HepG2 (cell line): ENCODE results near the gene TMEM273. TPM values are rescaled to one million over a fixed set of nuclear protein-coding genes. Genes with fewer than 3 reads are reported as not detected.

Experiments used
- ATAC-seq: fragments of 200-7000 bp; cut with Tn5 transposase; 3 replicates; pipeline ENCODE4 v1.9.1; 2020; ENCODE audit warnings: mild to moderate bottlenecking, moderate library complexity
- BruUV-seq: library from RNA; stranded (reverse); fragments of 400-500 nt; replicated peaks from 2 replicates; lab custom pipeline; 2021; lab: Mats Ljungman, UMichigan
- CTCF ChIA-PET: fragments of 300-600 bp; formaldehyde crosslinking; extraction: SDS; loops from one replicate; lab custom pipeline; 2021; ENCODE audit warnings: low total read pairs, inconsistent platforms, low intra/inter-chr PET ratio; lab: Yijun Ruan, JAX
- POLR2A ChIA-PET: fragments of 350-600 bp; sonication (Branson Sonifier 250); formaldehyde crosslinking; loops from one replicate; lab custom pipeline; 2020; ENCODE audit warnings: antibody characterized with exemption, inconsistent platforms; lab: Yijun Ruan, JAX
- DNase-seq: peaks from one replicate; pipeline ENCODE4 v3.0.0-alpha.2; 2015; ENCODE audit warnings: low spot score
- FAIRE-seq: peaks from 3 replicates; lab custom pipeline; 2011; peaks lifted over from hg19 to GRCh38; lab: Jason Lieb, UNC
- H2AFZ ChIP-seq: one replicate; pipeline ENCODE4 v1.6.1; 2011; ENCODE audit warnings: low read length, inconsistent platforms
- H3K27ac ChIP-seq: fragments of 300-600 bp; 3 replicates; pipeline ENCODE4 v1.8.0; 2011; ENCODE audit warnings: mixed run types, mild to moderate bottlenecking, mixed read lengths, low read length, inconsistent platforms; ENCODE audit not compliant: insufficient read depth; ENCODE audit errors: extremely low read length
- H3K27me3 ChIP-seq, 2 experiments: fragments of 200-600 bp in 1 of 2; 2 replicates in 1 of 2; 3 replicates in 1 of 2; pipeline versions ENCODE4 v1.6.0 to v1.8.0; 2011; ENCODE audit warnings: low read length in 2 of 2, mild to moderate bottlenecking in 2 of 2, moderate library complexity in 2 of 2, inconsistent platforms in 1 of 2; ENCODE audit not compliant: insufficient read depth in 2 of 2, control insufficient read depth in 1 of 2
- H3K36me3 ChIP-seq, 2 experiments: fragments of 200-600 bp in 1 of 2; replicated peaks in 1 of 2; 2 replicates in 1 of 2; 3 replicates in 1 of 2; pipeline versions ENCODE4 v1.5.1 to v1.8.0; 2011; ENCODE audit warnings: low read length in 2 of 2, inconsistent platforms in 1 of 2; ENCODE audit not compliant: insufficient read depth in 2 of 2, control insufficient read depth in 1 of 2
- H3K4me1 ChIP-seq: 2 replicates; pipeline ENCODE4 v1.5.1; 2012; ENCODE audit warnings: low read length, inconsistent platforms; ENCODE audit not compliant: insufficient read depth
- H3K4me2 ChIP-seq: 2 replicates; pipeline ENCODE4 v1.6.0; 2011; ENCODE audit warnings: low read depth, low read length, inconsistent platforms
- H3K4me3 ChIP-seq, 3 experiments: fragments of 200-600 bp in 1 of 3; sonication (generic), shearing (Covaris generic) in 1 of 3; replicated peaks in 1 of 3; 2 replicates each; pipeline ENCODE4 v1.5.1; 2011 to 2016; ENCODE audit warnings: low read length in 3 of 3, inconsistent platforms in 2 of 3, low read depth in 2 of 3, mild to moderate bottlenecking in 2 of 3, control low read depth in 1 of 3, mixed read lengths in 1 of 3; ENCODE audit not compliant: insufficient read depth in 1 of 3
- H3K79me2 ChIP-seq: one replicate; pipeline ENCODE4 v1.6.1; 2011; ENCODE audit warnings: low read length, inconsistent platforms; ENCODE audit not compliant: insufficient read depth
- H3K9ac ChIP-seq: 2 replicates; pipeline ENCODE4 v1.6.0; 2011; ENCODE audit warnings: mild to moderate bottlenecking, low read depth, low read length, inconsistent platforms; ENCODE audit not compliant: insufficient read depth
- H3K9me3 ChIP-seq: 2 replicates; pipeline ENCODE4 v1.5.1; 2012; ENCODE audit warnings: mild to moderate bottlenecking, low read length
- H4K20me1 ChIP-seq: 2 replicates; pipeline ENCODE4 v1.6.0; 2011; ENCODE audit warnings: inconsistent platforms, mild to moderate bottlenecking, low read length, moderate library complexity; ENCODE audit not compliant: insufficient read depth
- AHR ChIP-seq: IDR thresholded peaks from 2 replicates; pipeline ENCODE4 v1.6.1; 2018; ENCODE audit warnings: missing genetic modification reagents, missing compliant biosample characterization
- AKAP8 ChIP-seq: sonication (generic); formaldehyde crosslinking; IDR thresholded peaks from 2 replicates; pipeline ENCODE4 v1.5.1; 2020; ENCODE audit warnings: mild to moderate bottlenecking, missing genetic modification reagents
- MAX ChIP-seq: IDR thresholded peaks from 2 replicates; pipeline ENCODE4 v1.6.1; 2012; ENCODE audit warnings: inconsistent platforms
- MEF2D ChIP-seq: sonication (generic); formaldehyde crosslinking; IDR thresholded peaks from 2 replicates; pipeline ENCODE4 v1.5.1; 2020; ENCODE audit warnings: mild to moderate bottlenecking, missing genetic modification reagents
- MYPOP ChIP-seq: sonication (generic); formaldehyde crosslinking; IDR thresholded peaks from 2 replicates; pipeline ENCODE4 v1.8.1; 2023; ENCODE audit warnings: mild to moderate bottlenecking, moderate library complexity, missing genetic modification reagents
- NR2F6 ChIP-seq, 2 experiments: IDR thresholded peaks; 2 replicates each; pipeline ENCODE4 v1.6.1; 2016; ENCODE audit warnings: antibody characterized with exemption in 1 of 2, mild to moderate bottlenecking in 1 of 2
- PBX3 ChIP-seq: sonication (generic); formaldehyde crosslinking; IDR thresholded peaks from 2 replicates; pipeline ENCODE4 v1.8.1; 2023; ENCODE audit warnings: missing genetic modification reagents, inconsistent platforms, borderline replicate concordance
- RAD21 ChIP-seq: fragments of 450-650 bp; formaldehyde crosslinking; IDR thresholded peaks from 2 replicates; pipeline ENCODE4 v1.5.0; 2020; ENCODE audit warnings: mild to moderate bottlenecking
- SETDB1 ChIP-seq: sonication (generic); formaldehyde crosslinking; IDR thresholded peaks from 2 replicates; pipeline ENCODE4 v1.5.1; 2020; ENCODE audit warnings: missing genetic modification reagents, mild to moderate bottlenecking, borderline replicate concordance
- ZFP82 ChIP-seq: sonication (generic); formaldehyde crosslinking; IDR thresholded peaks from 2 replicates; pipeline ENCODE4 v1.5.1; 2020; ENCODE audit warnings: mild to moderate bottlenecking, missing genetic modification reagents, borderline replicate concordance
- ZNF430 ChIP-seq: sonication (generic); formaldehyde crosslinking; IDR thresholded peaks from 2 replicates; pipeline ENCODE4 v1.9.0; 2021; ENCODE audit warnings: mild to moderate bottlenecking, missing genetic modification reagents
- ZNF891 ChIP-seq: sonication (generic); formaldehyde crosslinking; IDR thresholded peaks from 2 replicates; pipeline ENCODE4 v1.5.0; 2020; ENCODE audit warnings: mild to moderate bottlenecking, missing genetic modification reagents
- ZUFSP ChIP-seq: sonication (generic); formaldehyde crosslinking; IDR thresholded peaks from 2 replicates; pipeline ENCODE4 v1.9.0; 2021; ENCODE audit warnings: missing genetic modification reagents, mild to moderate bottlenecking, borderline replicate concordance
- WGBS: methylation state at CpG from one replicate; pipeline ENCODE4 v1.1.6; 2017; ENCODE audit warnings: low lambda C conversion rate; 5-methylcytosine and 5-hydroxymethylcytosine counted together
- in situ Hi-C: cut with HindIII; loops from 2 replicates; pipeline ENCODE4 v1.10.0; 2017; ENCODE audit warnings: low pct_unique_long_range_greater_than_20kb; ENCODE audit not compliant: extremely low pct_ligation_motif_present
- intact Hi-C: fragments of 100-400 bp; cut with micrococcal nuclease; formaldehyde crosslinking; loops from one replicate; pipeline ENCODE4 v1.10.0; 2022; ENCODE audit not compliant: unreplicated experiment
- polyA plus RNA-seq, 8 experiments: library from polyadenylated mRNA; depleted of rRNA in 3 of 8; stranded (reverse) in 7 of 8; unstranded in 1 of 8; fragments of >200 nt; fragmentation: Illumina TruSeq in 4 of 8; extraction: Trizol in 4 of 8; gene quantifications; 2 replicates each; pipeline versions ENCODE4 v1.2.1 to v1.2.3, GENCODE V29; 2011 to 2016; ENCODE audit warnings: low read depth in 4 of 8, missing spikeins in 1 of 8, mixed read lengths in 1 of 8; ENCODE audit not compliant: insufficient read depth in 1 of 8
- total RNA-seq, 5 experiments: library from RNA; depleted of rRNA; stranded (reverse); fragments of >200 nt; fragmentation: Illumina TruSeq; extraction: Trizol; gene quantifications; 2 replicates each; pipeline ENCODE4 v1.2.3, GENCODE V29; 2016; ENCODE audit warnings: low read depth in 1 of 5

TMEM273 gene
- total and polyA plus RNA-seq, 2 of the 13 experiments (the other 11 are each of a cell fraction or from before 2014, with no cell fraction given), result not detected

GRCh38 chr10:49116509-49117375 lies 71.4 kb downstream of the TMEM273 start (continued):
- TF ChIP-seq MEF2D (CRISPR knock-in tag) (no peak), AHR (CRISPR knock-in tag) (no peak), ZUFSP (CRISPR knock-in tag) (no peak)

GRCh38 chr10:49115796-49116508 lies 72.2 kb downstream of the TMEM273 start:
- no peak overlapping the region for H3K4me3 ChIP-seq
- DNase-seq, result no peak
- H3K9ac ChIP-seq, result no peak overlapping the region
- ATAC-seq, result no peak; the same call in 2 of the 3 replicates
- no peaks in the 10 kb centered on the region for H3K4me1 ChIP-seq
- 80% methylated on average over 1 of the region's 14 CpGs for WGBS
- CTCF ChIA-PET, result no interaction called here
- H3K79me2 ChIP-seq, result no peaks in the 10 kb centered on the region
- no peak for FAIRE-seq
- H4K20me1 ChIP-seq, result no peaks in the 10 kb centered on the region
- intact Hi-C loops, result no loop called here
- no peak overlapping the region for H2AFZ ChIP-seq
- no peak overlapping the region for H3K27ac ChIP-seq
- H3K36me3 ChIP-seq, result no peaks in the 10 kb centered on the region
- TF ChIP-seq MAX (no peak), ZFP82 (CRISPR knock-in tag) (no peak), RAD21 (no peak), AKAP8 (CRISPR knock-in tag) (no peak), PBX3 (CRISPR knock-in tag) (no peak), MYPOP (CRISPR knock-in tag) (no peak), NR2F6 (IDR thresholded peaks at IDR 0.05) (no peak), NR2F6 (CRISPR knock-in tag; IDR thresholded peaks at IDR 0.05) (no peak), SETDB1 (CRISPR knock-in tag) (no peak), ZNF430 (CRISPR knock-in tag) (no peak), ZNF891 (CRISPR knock-in tag) (no peak)
- BruUV-seq, result no TSS peak
- POLR2A ChIA-PET, result no interaction called here
- H3K9me3 ChIP-seq, result no peaks in the 10 kb centered on the region
- in situ Hi-C loops, result no loop called here
- H3K27me3 ChIP-seq, result peaks cover 2 to 8% of the 10 kb centered on the region in 2 experiments; a peak in 2 of 5 replicates
- H3K4me2 ChIP-seq, result no peak overlapping the region
